GM18505 (cell line): ENCODE results near the gene THEM4.
A peak's percentile ranks its signal among the peaks of the same experiment; 100 is the strongest.

Source experiments
- ATAC-seq: cut with Tn5 transposase; IDR thresholded peaks from one replicate; pipeline ENCODE4 v1.9.1; 2021; ENCODE audit not compliant: unreplicated experiment
- POLR2A ChIP-seq: IDR thresholded peaks from 4 replicates; pipeline ENCODE4 v1.6.1; 2011; ENCODE audit warnings: borderline replicate concordance; ENCODE audit not compliant: insufficient read depth, insufficient read length; ENCODE audit errors: extremely low read depth

The THEM4 gene

GRCh38 chr1:151909167-151910149 is at the start of gene THEM4:
TSS of gene THEM4 (minus strand) at chr1:151909511. CDS start at chr1:151909458, 53 bp downstream.
- ATAC-seq = peak; percentile 95
- TF ChIP-seq POLR2A = peak; percentile 85

GRCh38 chr1:151958959-151959358 is 49.6 kb upstream of the THEM4 start:
- no peak for TF ChIP-seq POLR2A
- no peak for ATAC-seq

GRCh38 chr1:151956957-151957497 is 47.7 kb upstream of the THEM4 start:
- no peak for TF ChIP-seq POLR2A
- no peak for ATAC-seq

- ATAC-seq = no peak
- TF ChIP-seq POLR2A = no peak
Observed at GRCh38 chr1:151953409-151954094, 44.2 kb upstream of the THEM4 start.

DNA sequence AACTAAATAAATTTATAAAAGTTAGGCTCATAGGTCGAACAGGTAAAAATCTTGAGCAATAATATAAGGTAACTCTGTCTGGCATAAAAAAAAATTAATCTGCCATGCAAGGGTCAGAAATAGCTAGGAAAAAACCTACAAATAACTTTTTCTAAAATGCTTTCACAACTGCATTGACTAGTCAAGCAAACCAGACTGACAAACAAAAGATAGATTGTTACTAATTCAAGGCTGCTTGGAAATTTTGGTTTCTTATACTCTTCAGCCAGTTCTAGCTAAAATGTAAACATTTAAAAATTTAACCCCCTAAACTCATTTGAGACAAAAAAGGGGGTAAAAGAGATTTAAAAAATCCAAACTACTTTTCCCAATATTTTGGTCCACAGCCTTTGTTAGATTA is 43.5 kb upstream of the THEM4 start:
- no peak for ATAC-seq
- no peak for TF ChIP-seq POLR2A

- no peak for ATAC-seq
- TF ChIP-seq POLR2A = no peak
Observed at GRCh38 chr1:151949371-151950193, 40.3 kb upstream of the THEM4 start.

GRCh38 chr1:151948506-151948905 is 39.2 kb upstream of the THEM4 start:
- ATAC-seq = no peak
- TF ChIP-seq POLR2A = no peak

DNA sequence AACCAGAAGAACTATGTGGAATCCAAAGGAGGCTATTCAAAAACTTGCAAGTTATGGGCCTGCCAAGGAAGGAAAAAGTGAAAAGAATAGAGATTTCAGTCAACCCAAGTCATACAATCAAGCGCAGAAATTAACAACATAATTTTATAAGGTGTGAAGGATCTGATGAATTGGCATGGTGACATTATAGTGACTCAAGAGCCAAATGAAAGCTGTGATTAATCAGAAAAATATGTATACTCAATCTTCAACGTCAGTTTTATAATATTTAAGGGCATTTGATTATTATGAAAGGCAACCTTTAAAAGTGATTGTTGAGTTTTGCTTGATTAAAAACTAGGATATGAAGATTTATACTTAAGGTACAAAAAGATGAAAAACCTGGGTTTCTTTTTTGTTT is 37.8 kb upstream of the THEM4 start:
- no peak for ATAC-seq
- no peak for TF ChIP-seq POLR2A

DNA sequence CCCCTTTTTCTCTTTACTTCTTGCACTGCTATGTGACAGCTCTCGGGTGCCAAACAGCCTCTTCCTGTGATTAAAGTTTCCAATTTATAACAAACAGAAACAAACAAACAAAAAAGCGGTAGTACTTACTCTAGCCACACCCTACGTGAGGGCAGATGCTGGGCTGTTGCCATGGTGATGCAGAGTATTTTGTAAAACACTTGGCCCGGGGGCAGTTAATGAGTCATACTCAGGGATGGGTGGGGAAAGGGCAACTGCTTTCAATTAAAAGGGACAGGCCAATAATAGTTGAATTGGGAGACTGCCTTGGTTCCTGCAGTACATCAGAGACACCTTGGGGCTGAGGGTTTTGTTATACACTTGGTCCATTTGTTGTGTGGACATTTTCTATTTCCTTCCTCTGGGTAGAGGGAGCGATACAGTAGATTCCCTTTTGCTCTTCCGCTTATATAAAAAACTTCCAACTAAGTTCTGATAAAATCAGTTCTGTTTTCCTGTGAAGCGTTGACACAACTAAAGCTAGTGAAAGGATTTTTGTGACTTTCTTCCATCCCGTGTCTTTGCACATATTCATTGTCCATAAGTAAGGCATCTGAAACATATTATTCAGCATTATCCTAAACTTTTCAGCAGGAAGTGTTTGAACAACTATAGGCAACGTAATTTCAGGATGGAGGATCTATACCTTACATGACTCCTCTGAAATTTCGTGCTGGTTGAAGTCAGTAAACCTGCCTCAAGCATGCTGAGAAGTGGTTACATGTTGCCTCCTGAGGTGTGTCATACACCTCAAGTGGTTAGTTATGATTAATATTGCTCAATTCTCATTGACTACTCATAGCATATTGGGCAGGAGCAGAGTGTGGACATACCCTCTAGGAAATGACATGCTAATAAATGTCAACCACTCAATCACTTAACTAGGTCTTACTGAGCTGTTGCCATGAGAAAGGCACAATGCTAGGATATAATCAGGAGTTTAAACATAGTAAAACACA is 36.7 kb upstream of the THEM4 start:
- ATAC-seq = peak; percentile 59
- TF ChIP-seq POLR2A = no peak

DNA sequence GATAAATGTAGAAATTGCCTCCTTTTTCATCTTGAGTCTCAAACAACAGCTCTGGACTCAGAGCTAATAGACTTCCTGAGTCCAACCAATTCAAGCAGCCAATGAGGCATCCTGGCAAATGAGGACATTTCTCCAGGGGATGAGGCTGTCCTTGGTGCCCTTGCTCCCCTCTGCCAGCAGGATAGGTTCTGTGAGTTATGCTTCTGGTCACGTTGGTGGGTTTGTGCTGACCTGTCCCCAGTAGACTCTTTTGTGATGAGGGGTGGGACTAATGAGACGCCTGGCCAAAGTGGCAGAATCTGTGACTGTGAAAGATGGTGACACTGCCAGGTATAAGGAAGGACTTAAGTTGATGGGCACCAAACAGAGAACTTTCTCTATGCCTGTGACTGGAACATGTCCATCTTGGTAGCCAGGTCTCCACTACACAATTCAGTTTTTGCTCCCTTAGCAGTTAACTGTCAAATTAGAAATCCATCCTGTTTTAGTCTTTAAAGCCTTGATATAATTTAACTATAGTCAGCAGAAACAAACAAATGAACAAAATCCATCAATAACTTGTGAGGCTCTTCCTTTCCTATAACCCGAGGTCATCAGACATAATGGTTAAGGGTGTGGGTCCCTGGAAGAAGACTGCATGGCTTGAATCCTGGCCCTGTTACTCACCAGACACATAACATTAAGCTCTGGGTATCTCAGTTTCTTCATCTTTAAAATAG is 35.7 kb upstream of the THEM4 start:
- no peak for TF ChIP-seq POLR2A
- ATAC-seq = no peak

- no peak for ATAC-seq
- TF ChIP-seq POLR2A = no peak
Observed at GRCh38 chr1:151944126-151944856, 35.0 kb upstream of the THEM4 start.
